ENCODE measurements around the gene SLC6A9. TPM values are rescaled to one million over a fixed set of nuclear protein-coding genes. Genes with fewer than 3 reads are reported as not detected.

SLC6A9 gene
- total RNA-seq, 2 experiments from 2014 or later = 7.4 to 7.9 TPM

DNA sequence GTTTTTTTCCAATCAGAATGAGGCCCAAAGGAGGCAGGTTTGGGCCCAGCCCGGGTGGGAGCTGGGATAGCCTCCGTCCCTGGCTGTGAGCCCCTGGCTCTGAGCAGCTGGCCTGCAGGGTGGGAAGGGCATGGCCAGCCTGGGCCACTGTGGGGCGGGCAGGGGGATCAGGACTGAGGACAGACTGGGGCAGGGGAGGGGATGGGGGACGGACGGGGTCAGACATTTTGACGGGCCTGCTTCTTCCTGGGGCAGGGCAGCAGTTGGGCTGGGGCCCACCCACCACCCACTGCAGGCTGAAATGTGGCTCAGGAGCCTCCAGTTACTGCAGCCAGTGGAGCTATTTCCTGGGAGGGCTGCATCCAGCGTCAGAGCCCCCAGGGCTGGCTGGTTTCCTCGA is 2.5 kb upstream of the SLC6A9 start:
- intact Hi-C loops (cut with micrococcal nuclease) = loop anchor here (5.0 to 10.0 kb wide), 2 partner anchors 41 to 579 kb away; partner anchors contain the start of genes CCDC24 and HYI
- Mint-ChIP-seq H3K27ac (no peak overlapping the region), H3K9me3 (no peaks in the 10 kb centered on the region), H3K4me3 (no peak overlapping the region), H3K27me3 (no peaks in the 10 kb centered on the region), H3K36me3 (no peaks in the 10 kb centered on the region), H3K4me1 (ENCODE audit: low read depth) (peaks cover 11% of the 10 kb centered on the region)
- ChIA-PET POLR2A (no interaction called here), CTCF (interaction anchor here (1.5 to 7.9 kb wide), 3 partner anchors 14 to 270 kb away, joined by 6 to 123 read pairs (median 75); no protein-coding TSS in a partner anchor)
- DNase-seq = no peak

- Mint-ChIP-seq H3K27ac (no peak overlapping the region), H3K9me3 (no peaks in the 10 kb centered on the region), H3K4me1 (ENCODE audit: low read depth) (peaks cover 14% of the 10 kb centered on the region), H3K36me3 (no peaks in the 10 kb centered on the region), H3K27me3 (no peaks in the 10 kb centered on the region), H3K4me3 (no peak overlapping the region)
- CTCF ChIA-PET = interaction anchor here (1.5 to 7.9 kb wide), 3 partner anchors 15 to 270 kb away, joined by 6 to 123 read pairs (median 75); no protein-coding TSS in a partner anchor
- POLR2A ChIA-PET = interaction anchor here (1.6 kb wide), 1 partner anchor 599 kb away, joined by 4 read pairs; no protein-coding TSS in a partner anchor
- no peak for DNase-seq
- intact Hi-C loops (cut with micrococcal nuclease) = loop anchor here (5.0 to 10.0 kb wide), 2 partner anchors 41 to 578 kb away; partner anchors contain the start of genes CCDC24 and HYI
Observed at GRCh38 chr1:44033041-44033575, 1.8 kb upstream of the SLC6A9 start.

DNA sequence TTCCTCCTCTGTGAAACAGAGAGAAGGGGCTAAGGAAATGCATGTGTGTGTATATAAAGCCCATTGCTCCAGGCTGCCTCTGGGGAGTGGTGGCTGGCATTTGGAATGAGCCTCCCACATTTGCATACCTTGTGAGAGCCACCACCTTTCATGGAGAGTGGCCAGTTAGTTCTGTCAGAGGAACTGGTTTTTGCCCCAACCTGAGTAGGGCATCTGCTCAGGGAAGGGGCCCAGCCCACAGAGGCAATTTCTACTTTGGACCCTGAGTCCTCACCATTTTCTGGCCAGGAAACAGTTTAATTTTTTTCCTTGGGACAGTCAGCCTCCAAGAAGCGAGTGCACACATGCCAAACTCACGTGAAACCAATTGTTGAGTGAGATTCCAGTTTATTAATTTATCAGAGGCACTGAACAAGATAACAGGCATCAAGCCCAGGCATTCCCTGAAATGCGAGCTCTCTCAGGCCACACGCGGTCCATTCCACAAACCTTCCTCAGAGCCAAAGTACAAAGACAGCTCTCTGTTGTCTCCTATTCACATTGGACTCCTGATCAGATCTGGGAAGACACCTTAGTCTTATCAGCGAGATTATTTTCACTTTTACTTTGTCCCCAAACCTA is 1.0 kb upstream of the SLC6A9 start:
- Mint-ChIP-seq H3K4me3 (peak overlapping the region; percentile 84), H3K9me3 (no peaks in the 10 kb centered on the region), H3K27ac (no peak overlapping the region), H3K36me3 (no peaks in the 10 kb centered on the region), H3K27me3 (no peaks in the 10 kb centered on the region), H3K4me1 (ENCODE audit: low read depth) (peaks cover 14% of the 10 kb centered on the region)
- ChIA-PET CTCF (interaction anchor here (0.7 to 7.9 kb wide), 4 partner anchors 16 to 353 kb away, joined by 3 to 123 read pairs (median 40); no protein-coding TSS in a partner anchor), POLR2A (interaction anchor here (1.1 to 1.6 kb wide), 3 partner anchors 16 to 600 kb away, joined by 3 to 4 read pairs (median 3); partner anchors contain the start of gene KDM4A)
- no peak for DNase-seq
- intact Hi-C loops (cut with micrococcal nuclease) = loop anchor here (5.0 to 10.0 kb wide), 2 partner anchors 40 to 577 kb away; partner anchors contain the start of genes CCDC24 and HYI

GRCh38 chr1:44030605-44031251 is 534 bp downstream of the SLC6A9 start:
- H3K27ac Mint-ChIP-seq = peak overlapping the region; percentile 76
- intact Hi-C loops (cut with micrococcal nuclease) = loop anchor here (1.0 to 10.0 kb wide), 5 partner anchors 16 to 576 kb away; partner anchors contain the start of genes CCDC24, HYI, IPO13 and ST3GAL3
- no peaks in the 10 kb centered on the region for H3K36me3 Mint-ChIP-seq
- ChIA-PET CTCF (interaction anchor here (0.8 to 7.9 kb wide), 4 partner anchors 17 to 96 kb away, joined by 4 to 123 read pairs (median 40); no protein-coding TSS in a partner anchor), POLR2A (interaction anchor here (1.0 to 1.5 kb wide), 4 partner anchors 17 to 380 kb away, joined by 3 to 4 read pairs (median 4); partner anchors contain the start of genes KDM4A and ST3GAL3)
- H3K4me3 Mint-ChIP-seq = peak overlapping the region; percentile 84
- H3K4me1 Mint-ChIP-seq (ENCODE audit: low read depth) = peaks cover 13% of the 10 kb centered on the region
- no peaks in the 10 kb centered on the region for H3K9me3 Mint-ChIP-seq
- peak; percentile 57 for DNase-seq
- H3K27me3 Mint-ChIP-seq = no peaks in the 10 kb centered on the region

GRCh38 chr1:44029911-44030604 is 1.2 kb downstream of the SLC6A9 start:
- Mint-ChIP-seq H3K4me1 (ENCODE audit: low read depth) (peaks cover 13% of the 10 kb centered on the region), H3K9me3 (no peaks in the 10 kb centered on the region), H3K36me3 (peaks cover 1% of the 10 kb centered on the region), H3K27ac (peak overlapping the region; percentile 95), H3K4me3 (peak overlapping the region; percentile 94), H3K27me3 (no peaks in the 10 kb centered on the region)
- POLR2A ChIA-PET = interaction anchor here (1.0 to 1.5 kb wide), 3 partner anchors 24 to 323 kb away, joined by 4 read pairs; partner anchors contain the start of gene ST3GAL3
- intact Hi-C loops (cut with micrococcal nuclease) = loop anchor here (1.0 to 10.0 kb wide), 5 partner anchors 17 to 575 kb away; partner anchors contain the start of genes CCDC24, HYI, IPO13 and ST3GAL3
- CTCF ChIA-PET = interaction anchor here (0.7 to 6.9 kb wide), 3 partner anchors 18 to 95 kb away, joined by 3 to 75 read pairs (median 4); no protein-coding TSS in a partner anchor
- DNase-seq = peak; percentile 92

- intact Hi-C loops (cut with micrococcal nuclease) = no loop called here
- no peaks in the 10 kb centered on the region for H3K9me3 Mint-ChIP-seq
- no peak for DNase-seq
- CTCF ChIA-PET = interaction anchor here (0.7 to 1.5 kb wide), 2 partner anchors 24 kb away, joined by 3 to 8 read pairs; no protein-coding TSS in a partner anchor
- peak overlapping the region; percentile 95 for H3K27ac Mint-ChIP-seq
- H3K4me3 Mint-ChIP-seq = peak overlapping the region; percentile 94
- peaks cover 4% of the 10 kb centered on the region for H3K36me3 Mint-ChIP-seq
- POLR2A ChIA-PET = interaction anchor here (1.5 kb wide), 1 partner anchor 24 kb away, joined by 4 read pairs; no protein-coding TSS in a partner anchor
- peaks cover 13% of the 10 kb centered on the region for H3K4me1 Mint-ChIP-seq (ENCODE audit: low read depth)
- no peaks in the 10 kb centered on the region for H3K27me3 Mint-ChIP-seq
Observed at GRCh38 chr1:44029260-44029910, 1.9 kb downstream of the SLC6A9 start.

DNA sequence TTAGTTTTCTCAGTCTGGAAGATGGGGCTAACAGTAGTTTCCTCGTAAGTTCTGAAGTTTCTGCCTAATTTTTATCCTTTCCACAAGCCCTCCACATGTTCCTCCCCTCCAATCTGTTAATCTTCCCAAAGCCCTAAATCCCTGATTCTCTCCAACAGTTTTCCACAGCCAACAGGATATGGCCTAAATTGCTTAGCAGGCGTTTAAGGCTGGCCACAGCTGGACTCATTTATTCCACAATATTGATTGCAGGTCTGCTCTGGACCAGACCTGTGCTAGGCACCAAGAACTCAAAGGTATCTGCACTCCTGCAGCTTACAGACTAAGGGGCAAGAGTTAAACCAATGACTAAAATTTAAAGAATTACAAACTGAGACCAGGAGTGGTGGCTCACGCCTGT is 3.9 kb downstream of the SLC6A9 start:
- ChIA-PET CTCF (no interaction called here), POLR2A (interaction anchor here (0.6 kb wide), 1 partner anchor 694 kb away, joined by 3 read pairs; no protein-coding TSS in a partner anchor)
- Mint-ChIP-seq H3K27me3 (no peaks in the 10 kb centered on the region), H3K9me3 (no peaks in the 10 kb centered on the region), H3K4me3 (no peak overlapping the region), H3K27ac (no peak overlapping the region), H3K36me3 (peaks cover 8% of the 10 kb centered on the region), H3K4me1 (ENCODE audit: low read depth) (peaks cover 13% of the 10 kb centered on the region)
- no peak for DNase-seq
- intact Hi-C loops (cut with micrococcal nuclease) = no loop called here

DNA sequence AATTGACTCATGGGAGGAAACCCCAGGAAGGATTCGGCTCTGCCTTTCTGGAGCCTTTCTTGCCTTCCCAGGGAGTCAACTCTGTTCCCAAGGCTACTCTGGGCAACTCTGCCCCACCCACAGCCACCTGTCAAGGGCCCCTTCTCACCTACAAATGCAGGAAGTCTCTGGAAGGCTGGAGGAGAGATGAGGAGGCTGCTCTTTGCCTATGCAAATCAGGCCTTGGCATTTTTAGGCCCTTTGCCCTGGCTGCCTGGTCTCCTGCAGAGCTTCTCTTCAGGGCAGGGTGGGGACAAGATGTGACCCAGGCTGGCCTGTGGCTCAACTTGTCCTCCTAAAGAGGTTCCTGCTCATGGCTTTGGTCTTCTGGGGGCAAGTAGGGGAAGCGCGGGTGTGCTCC is 5.4 kb downstream of the SLC6A9 start:
- CTCF ChIA-PET = interaction anchor here (1.3 kb wide), 1 partner anchor 21 kb away, joined by 4 read pairs; no protein-coding TSS in a partner anchor
- Mint-ChIP-seq H3K4me3 (no peak overlapping the region), H3K27me3 (no peaks in the 10 kb centered on the region), H3K4me1 (ENCODE audit: low read depth) (peaks cover 13% of the 10 kb centered on the region), H3K9me3 (no peaks in the 10 kb centered on the region), H3K36me3 (peaks cover 11% of the 10 kb centered on the region), H3K27ac (no peak overlapping the region)
- DNase-seq = no peak
- POLR2A ChIA-PET = no interaction called here
- intact Hi-C loops (cut with micrococcal nuclease) = no loop called here

DNA sequence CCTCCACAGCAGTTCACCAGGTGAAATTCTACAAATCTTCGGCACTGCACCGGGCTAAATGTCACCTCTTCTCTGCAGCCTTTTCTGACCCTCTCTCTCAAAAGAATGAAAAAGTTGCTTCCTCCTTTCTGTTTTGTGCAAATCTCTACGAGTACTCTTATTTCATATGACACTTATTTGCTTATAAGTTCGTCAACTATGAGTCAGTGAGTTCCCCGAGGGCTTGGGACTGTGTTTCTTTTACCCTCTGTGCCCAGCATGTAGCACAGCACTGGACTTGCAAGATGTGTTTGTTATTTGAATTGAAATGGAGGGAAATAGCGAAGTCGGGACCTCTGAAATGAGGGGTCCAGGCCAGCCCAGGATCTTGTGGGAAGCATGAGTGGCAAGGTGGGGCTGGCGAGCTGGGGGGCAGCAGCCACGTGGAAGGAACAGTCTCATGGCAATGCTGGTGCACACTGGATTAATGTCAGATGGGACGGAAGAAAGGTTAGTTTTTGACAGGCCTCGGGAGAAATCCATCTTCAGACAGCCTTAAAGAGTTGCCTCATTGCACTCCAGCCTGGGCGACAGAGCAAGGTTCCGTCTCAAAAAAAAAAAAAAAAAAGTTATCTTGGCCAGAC is 6.2 kb downstream of the SLC6A9 start:
- H3K27me3 Mint-ChIP-seq = no peaks in the 10 kb centered on the region
- intact Hi-C loops (cut with micrococcal nuclease) = no loop called here
- peaks cover 11% of the 10 kb centered on the region for H3K36me3 Mint-ChIP-seq
- no peak for DNase-seq
- ChIA-PET CTCF (interaction anchor here (1.3 kb wide), 1 partner anchor 20 kb away, joined by 4 read pairs; no protein-coding TSS in a partner anchor), POLR2A (no interaction called here)
- H3K9me3 Mint-ChIP-seq = no peaks in the 10 kb centered on the region
- no peak overlapping the region for H3K27ac Mint-ChIP-seq
- no peak overlapping the region for H3K4me3 Mint-ChIP-seq
- peaks cover 13% of the 10 kb centered on the region for H3K4me1 Mint-ChIP-seq (ENCODE audit: low read depth)

DNA sequence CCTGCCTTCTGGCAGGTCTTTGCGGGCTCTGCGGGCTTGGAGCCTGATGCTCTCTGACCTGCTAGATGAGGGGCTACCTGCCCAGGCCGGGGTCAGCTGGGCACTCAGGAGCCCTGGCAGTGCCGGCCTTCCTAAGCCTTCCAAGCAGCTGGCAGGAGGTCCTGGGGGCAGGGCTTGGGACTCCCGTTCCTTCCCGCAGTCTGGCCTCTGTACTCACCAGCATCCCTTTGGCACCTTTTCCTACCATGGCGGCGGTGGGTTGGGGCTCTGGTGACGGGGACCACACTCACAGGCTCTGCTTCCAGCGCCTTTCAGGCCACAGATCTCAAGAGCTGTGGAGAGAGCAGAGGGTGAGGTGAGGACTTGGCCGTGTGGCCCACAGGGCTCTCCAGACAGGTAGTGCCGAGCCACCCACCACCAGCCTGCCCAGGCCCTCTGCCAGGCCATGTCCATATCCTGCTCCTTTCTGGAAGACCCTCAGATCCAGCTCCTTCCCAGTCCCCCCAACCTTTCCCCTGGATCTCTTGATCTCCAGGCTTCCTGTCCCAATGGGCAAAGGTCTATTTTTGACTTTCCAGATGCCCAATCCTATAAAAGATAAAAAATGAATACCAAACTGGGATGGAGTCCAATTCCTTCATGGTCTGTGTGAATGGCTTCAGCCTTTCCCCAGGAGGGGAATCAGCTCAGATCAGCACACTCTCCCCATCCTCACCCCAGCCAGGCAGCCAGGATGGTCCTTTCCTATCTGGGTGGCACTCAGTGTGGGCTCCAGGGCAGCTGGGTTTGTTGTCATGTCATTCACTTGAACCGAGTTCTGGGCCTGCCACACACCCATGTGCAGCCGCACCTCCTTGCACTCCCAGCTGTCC is 7.0 kb downstream of the SLC6A9 start:
- H3K9me3 Mint-ChIP-seq = no peaks in the 10 kb centered on the region
- no peak overlapping the region for H3K4me3 Mint-ChIP-seq
- ChIA-PET POLR2A (no interaction called here), CTCF (interaction anchor here (1.3 kb wide), 1 partner anchor 19 kb away, joined by 4 read pairs; no protein-coding TSS in a partner anchor)
- H3K27me3 Mint-ChIP-seq = no peaks in the 10 kb centered on the region
- H3K27ac Mint-ChIP-seq = no peak overlapping the region
- peaks cover 11% of the 10 kb centered on the region for H3K36me3 Mint-ChIP-seq
- no peak for DNase-seq
- H3K4me1 Mint-ChIP-seq (ENCODE audit: low read depth) = peaks cover 7% of the 10 kb centered on the region
- intact Hi-C loops (cut with micrococcal nuclease) = no loop called here

Data from activated CD4-positive, alpha-beta memory T cell treated with anti-CD3 and anti-CD28 coated beads for 36 hours (primary cell).